Measurements from ENCODE around the gene KIAA1755.

The KIAA1755 gene

GRCh38 chr20:38267901-38268514 lies 7.5 kb upstream of the KIAA1755 start:
- in situ Hi-C loops (cut with HindIII; ENCODE audit: low sequenced_read_pairs) = no loop called here
- no peak for TF ChIP-seq CTCF (IDR thresholded peaks at IDR 0.05; ENCODE audit: low read depth, low read length)
- no peak overlapping the region for H3K4me3 ChIP-seq (ENCODE audit: low read depth, low read length)
- DNase-seq (ENCODE audit: low read depth, low spot score) = no peak

- no peak overlapping the region for H3K4me3 ChIP-seq (ENCODE audit: low read depth, low read length)
- DNase-seq (ENCODE audit: low read depth, low spot score) = no peak
- no peak for TF ChIP-seq CTCF (IDR thresholded peaks at IDR 0.05; ENCODE audit: low read depth, low read length)
- in situ Hi-C loops (cut with HindIII; ENCODE audit: low sequenced_read_pairs) = no loop called here
Observed at GRCh38 chr20:38267296-38267695, 6.8 kb upstream of the KIAA1755 start.

GRCh38 chr20:38266426-38266825 lies 5.9 kb upstream of the KIAA1755 start:
- no peak overlapping the region for H3K4me3 ChIP-seq (ENCODE audit: low read depth, low read length)
- in situ Hi-C loops (cut with HindIII; ENCODE audit: low sequenced_read_pairs) = no loop called here
- DNase-seq (ENCODE audit: low read depth, low spot score) = no peak
- no peak for TF ChIP-seq CTCF (IDR thresholded peaks at IDR 0.05; ENCODE audit: low read depth, low read length)

- DNase-seq (ENCODE audit: low read depth, low spot score) = no peak
- H3K4me3 ChIP-seq (ENCODE audit: low read depth, low read length) = no peak overlapping the region
- TF ChIP-seq CTCF (IDR thresholded peaks at IDR 0.05; ENCODE audit: low read depth, low read length) = no peak
- in situ Hi-C loops (cut with HindIII; ENCODE audit: low sequenced_read_pairs) = no loop called here
Observed at GRCh38 chr20:38262931-38263330, 2.4 kb upstream of the KIAA1755 start.

- H3K4me3 ChIP-seq (ENCODE audit: low read depth, low read length) = peak overlapping the region; percentile 67
- no peak for DNase-seq (ENCODE audit: low read depth, low spot score)
- TF ChIP-seq CTCF (IDR thresholded peaks at IDR 0.05; ENCODE audit: low read depth, low read length) = no peak
- in situ Hi-C loops (cut with HindIII; ENCODE audit: low sequenced_read_pairs) = no loop called here
Observed at GRCh38 chr20:38261054-38261390, 487 bp upstream of the KIAA1755 start.

- in situ Hi-C loops (cut with HindIII; ENCODE audit: low sequenced_read_pairs) = no loop called here
- peak; percentile 50 for DNase-seq (ENCODE audit: low read depth, low spot score)
- no peak for TF ChIP-seq CTCF (IDR thresholded peaks at IDR 0.05; ENCODE audit: low read depth, low read length)
- H3K4me3 ChIP-seq (ENCODE audit: low read depth, low read length) = peak overlapping the region; percentile 67
Observed at GRCh38 chr20:38260025-38260377, 534 bp downstream of the KIAA1755 start.

All from astrocyte of the spinal cord (primary cell).